Neural progenitor cell (in vitro differentiated cells): ENCODE measurements around the gene KLK1.

ENCODE experiments used
- EZH2 ChIP-seq: fragments of 200-600 bp; sonication (generic); IDR thresholded peaks from 2 replicates; pipeline ENCODE4 v1.6.1; 2017; ENCODE audit warnings: antibody characterized with exemption, mild to moderate bottlenecking, moderate library complexity
- EZH2phosphoT487 ChIP-seq: fragments of 200-600 bp; sonication (generic); IDR thresholded peaks from 2 replicates; pipeline ENCODE4 v1.6.1; 2017; ENCODE audit warnings: antibody characterized with exemption

DNA sequence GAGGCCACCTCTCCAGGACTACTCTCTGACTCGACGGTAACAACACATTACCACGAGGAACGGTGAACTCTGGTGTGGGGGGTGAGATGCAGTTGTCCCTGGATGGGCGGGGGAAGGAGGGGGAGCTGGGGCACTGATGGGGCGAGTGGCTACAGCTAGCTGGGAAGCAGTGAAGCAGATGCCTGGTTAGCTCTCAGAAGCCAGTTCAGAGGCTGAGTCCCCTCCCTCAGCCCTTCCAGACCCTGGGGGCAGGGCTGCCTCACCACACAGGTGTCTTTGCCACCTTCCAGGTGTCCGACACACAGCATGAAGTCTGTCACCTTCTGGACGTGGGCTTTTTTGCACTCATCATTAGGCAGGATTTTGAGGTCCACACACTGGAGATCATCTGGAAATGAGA lies 4.0 kb downstream of the KLK1 start:
- TF ChIP-seq EZH2 (no peak), EZH2phosphoT487 (no peak)
